ENCODE data around the gene EPHB2.
"Not testable (repeated sequence)": the region's sequence is repeated elsewhere in the genome, so short reads cannot be mapped to it uniquely, and the experiment has no call there.

Gene EPHB2

DNA sequence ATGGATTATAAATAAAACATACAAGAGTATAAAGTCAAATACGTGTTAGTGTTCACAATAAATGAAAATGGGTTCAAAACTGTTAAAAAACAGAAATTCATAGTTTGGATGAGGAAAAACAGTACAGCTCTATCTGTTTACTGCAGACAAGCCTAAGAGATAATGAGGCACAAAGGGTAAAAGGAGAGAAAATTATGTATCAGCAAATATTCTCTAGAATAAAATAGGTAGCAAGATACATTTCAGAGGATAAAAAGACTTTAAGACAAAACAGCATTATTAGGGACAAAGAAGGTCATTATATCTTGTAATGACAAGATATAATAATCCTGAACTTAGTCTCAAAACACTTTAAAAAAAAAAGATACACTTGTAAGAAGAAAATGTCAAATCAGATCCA is 123.1 kb downstream of the EPHB2 start:
- peaks cover 98% of the 10 kb centered on the region for H3K27me3 ChIP-seq (replicated peaks; ENCODE audit: insufficient read depth, low read length)
- H3K79me2 ChIP-seq (ENCODE audit: low read length) = no peaks in the 10 kb centered on the region
- H3K9me2 ChIP-seq (replicated peaks; ENCODE audit: insufficient read depth, low read length) = no peaks in the 10 kb centered on the region
- H3F3A ChIP-seq (ENCODE audit: insufficient read depth, low read length) = no peaks in the 10 kb centered on the region
- no peak overlapping the region for H3K9ac ChIP-seq (ENCODE audit: low read length)
- TF ChIP-seq EZH2phosphoT487 (IDR thresholded peaks at IDR 0.05; ENCODE audit: low read length) = no peak
- no peak for TF ChIP-seq EZH2 (optimal IDR thresholded peaks at IDR 0.05; ENCODE audit: low read depth, low read length)
- TF ChIP-seq, protein P1, sequence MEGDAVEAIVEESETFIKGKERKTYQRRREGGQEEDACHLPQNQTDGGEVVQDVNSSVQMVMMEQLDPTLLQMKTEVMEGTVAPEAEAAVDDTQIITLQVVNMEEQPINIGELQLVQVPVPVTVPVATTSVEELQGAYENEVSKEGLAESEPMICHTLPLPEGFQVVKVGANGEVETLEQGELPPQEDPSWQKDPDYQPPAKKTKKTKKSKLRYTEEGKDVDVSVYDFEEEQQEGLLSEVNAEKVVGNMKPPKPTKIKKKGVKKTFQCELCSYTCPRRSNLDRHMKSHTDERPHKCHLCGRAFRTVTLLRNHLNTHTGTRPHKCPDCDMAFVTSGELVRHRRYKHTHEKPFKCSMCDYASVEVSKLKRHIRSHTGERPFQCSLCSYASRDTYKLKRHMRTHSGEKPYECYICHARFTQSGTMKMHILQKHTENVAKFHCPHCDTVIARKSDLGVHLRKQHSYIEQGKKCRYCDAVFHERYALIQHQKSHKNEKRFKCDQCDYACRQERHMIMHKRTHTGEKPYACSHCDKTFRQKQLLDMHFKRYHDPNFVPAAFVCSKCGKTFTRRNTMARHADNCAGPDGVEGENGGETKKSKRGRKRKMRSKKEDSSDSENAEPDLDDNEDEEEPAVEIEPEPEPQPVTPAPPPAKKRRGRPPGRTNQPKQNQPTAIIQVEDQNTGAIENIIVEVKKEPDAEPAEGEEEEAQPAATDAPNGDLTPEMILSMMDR (IDR thresholded peaks at IDR 0.05; ENCODE audit: low read length) = no peak
- no peak overlapping the region for H3K27ac ChIP-seq (ENCODE audit: low read length)
- H3K4me2 ChIP-seq (ENCODE audit: low read depth, low read length) = no peak overlapping the region
- no peak overlapping the region for H3K4me3 ChIP-seq (ENCODE audit: low read length)
- no peak for DNase-seq
- H4K20me1 ChIP-seq (ENCODE audit: insufficient read depth, low read length) = no peaks in the 10 kb centered on the region
- H2AFZ ChIP-seq (ENCODE audit: low read length) = no peak overlapping the region
- H3K9me3 ChIP-seq (replicated peaks; ENCODE audit: insufficient read depth, low read length) = no peaks in the 10 kb centered on the region
- no peaks in the 10 kb centered on the region for H3K36me3 ChIP-seq (replicated peaks; ENCODE audit: insufficient read depth, low read length)
- H3K4me1 ChIP-seq (ENCODE audit: low read length) = no peaks in the 10 kb centered on the region

DNA sequence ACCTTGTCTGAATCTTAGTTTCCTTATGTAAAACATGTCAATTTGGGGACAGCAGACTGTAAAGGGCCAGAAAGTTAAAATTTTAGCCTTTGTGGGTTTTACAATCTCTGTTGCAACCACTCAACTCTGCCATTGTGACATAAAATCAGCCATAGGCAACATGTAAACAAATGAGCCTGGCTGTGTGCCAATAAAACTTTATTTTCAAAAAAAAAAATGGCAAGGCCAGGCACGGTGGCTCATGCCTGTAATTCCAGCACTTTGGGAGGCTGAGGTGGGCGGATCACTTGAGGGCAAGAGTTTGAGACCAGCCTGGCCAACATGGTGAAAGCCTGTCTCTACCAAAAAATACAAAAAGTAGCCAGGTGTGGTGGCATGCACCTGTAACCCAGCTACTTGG is 123.8 kb downstream of the EPHB2 start:
- peaks cover 98% of the 10 kb centered on the region for H3K27me3 ChIP-seq (replicated peaks; ENCODE audit: insufficient read depth, low read length)
- H3K4me1 ChIP-seq (ENCODE audit: low read length); H3K27ac ChIP-seq (ENCODE audit: low read length): not testable (repeated sequence)

DNA sequence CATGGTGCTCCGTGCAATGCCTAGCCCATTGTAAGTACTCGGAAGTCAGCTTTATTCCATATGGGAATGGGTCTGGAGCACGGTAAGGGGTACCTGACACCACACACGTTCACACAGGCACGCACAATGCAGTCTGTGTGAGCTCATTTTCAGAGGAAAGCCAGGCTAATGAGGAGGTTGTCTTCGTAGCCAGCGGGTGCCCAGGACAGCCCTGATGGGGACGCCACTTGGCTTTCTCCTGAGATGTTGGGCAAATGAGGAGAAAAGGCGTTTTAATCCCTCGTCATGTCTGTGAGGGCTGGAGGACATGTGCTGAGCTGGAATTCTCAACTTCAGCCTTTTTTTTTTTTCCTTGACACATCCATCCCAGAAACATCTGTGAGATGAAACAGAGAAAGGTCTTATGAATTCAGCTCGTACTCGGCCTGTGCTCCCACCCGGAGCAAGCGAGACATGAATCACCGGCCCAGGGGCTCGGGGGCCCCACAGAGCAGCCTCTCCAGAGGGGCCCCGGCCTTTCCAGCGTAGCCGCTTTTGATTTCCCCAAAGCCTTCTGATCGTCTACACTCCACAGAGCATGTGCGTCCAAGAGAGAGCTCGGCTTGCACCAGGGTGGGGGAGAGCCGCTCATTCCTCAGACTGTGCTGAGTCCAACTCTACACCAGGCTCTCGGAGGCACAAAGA is 125.1 kb downstream of the EPHB2 start:
- Histone ChIP-seq H3K4me3 (ENCODE audit: low read length) (no peak overlapping the region), H3K9ac (ENCODE audit: low read length) (no peak overlapping the region), H4K20me1 (ENCODE audit: insufficient read depth, low read length) (no peaks in the 10 kb centered on the region), H3F3A (ENCODE audit: insufficient read depth, low read length) (no peaks in the 10 kb centered on the region), H3K4me2 (ENCODE audit: low read depth, low read length) (no peak overlapping the region), H3K4me1 (ENCODE audit: low read length) (no peaks in the 10 kb centered on the region), H3K9me2 (replicated peaks; ENCODE audit: insufficient read depth, low read length) (no peaks in the 10 kb centered on the region), H2AFZ (ENCODE audit: low read length) (no peak overlapping the region), H3K27me3 (replicated peaks; ENCODE audit: insufficient read depth, low read length) (peaks cover 98% of the 10 kb centered on the region), H3K27ac (ENCODE audit: low read length) (no peak overlapping the region), H3K9me3 (replicated peaks; ENCODE audit: insufficient read depth, low read length) (no peaks in the 10 kb centered on the region), H3K36me3 (replicated peaks; ENCODE audit: insufficient read depth, low read length) (no peaks in the 10 kb centered on the region), H3K79me2 (ENCODE audit: low read length) (no peaks in the 10 kb centered on the region)
- TF ChIP-seq, protein P1 (IDR thresholded peaks at IDR 0.05; ENCODE audit: low read length) = no peak
- no peak for TF ChIP-seq EZH2phosphoT487 (IDR thresholded peaks at IDR 0.05; ENCODE audit: low read length)
- DNase-seq = no peak

More for the DNA sequence above, 123.8 kb downstream of the EPHB2 start:
- H3K79me2 ChIP-seq (ENCODE audit: low read length); H3K4me3 ChIP-seq (ENCODE audit: low read length); H3K36me3 ChIP-seq (replicated peaks; ENCODE audit: insufficient read depth, low read length); H4K20me1 ChIP-seq (ENCODE audit: insufficient read depth, low read length); H3K4me2 ChIP-seq (ENCODE audit: low read depth, low read length); H3K9ac ChIP-seq (ENCODE audit: low read length); H2AFZ ChIP-seq (ENCODE audit: low read length); H3F3A ChIP-seq (ENCODE audit: insufficient read depth, low read length); DNase-seq; H3K9me2 ChIP-seq (replicated peaks; ENCODE audit: insufficient read depth, low read length); H3K9me3 ChIP-seq (replicated peaks; ENCODE audit: insufficient read depth, low read length): not testable (repeated sequence)

DNA sequence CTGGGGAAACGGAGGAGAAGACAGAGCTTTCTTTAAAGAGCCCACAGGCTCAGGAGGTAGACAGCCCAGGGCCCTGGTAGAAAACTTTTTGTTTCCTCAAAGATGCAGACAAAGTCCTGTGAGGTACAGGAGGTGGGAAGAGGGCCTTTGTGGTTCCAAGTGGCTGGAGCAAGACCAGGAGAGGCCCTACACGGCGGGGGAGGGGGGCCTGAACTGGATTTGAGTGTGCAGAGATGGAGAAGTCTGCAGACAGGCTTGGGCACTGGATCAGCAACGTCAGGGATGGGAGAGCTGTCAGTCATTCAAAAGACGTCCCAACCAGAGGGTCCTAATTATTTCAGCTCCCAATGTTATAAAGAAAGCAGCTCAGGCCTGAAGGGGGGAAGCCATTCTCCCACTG is 126.2 kb downstream of the EPHB2 start:
- Histone ChIP-seq H3K9me3 (replicated peaks; ENCODE audit: insufficient read depth, low read length) (no peaks in the 10 kb centered on the region), H3K9me2 (replicated peaks; ENCODE audit: insufficient read depth, low read length) (no peaks in the 10 kb centered on the region), H3K27ac (ENCODE audit: low read length) (no peak overlapping the region), H3K79me2 (ENCODE audit: low read length) (no peaks in the 10 kb centered on the region), H3K27me3 (replicated peaks; ENCODE audit: insufficient read depth, low read length) (peaks cover 98% of the 10 kb centered on the region), H3K4me3 (ENCODE audit: low read length) (no peak overlapping the region), H3F3A (ENCODE audit: insufficient read depth, low read length) (no peaks in the 10 kb centered on the region), H4K20me1 (ENCODE audit: insufficient read depth, low read length) (no peaks in the 10 kb centered on the region), H2AFZ (ENCODE audit: low read length) (no peak overlapping the region), H3K4me2 (ENCODE audit: low read depth, low read length) (no peak overlapping the region), H3K36me3 (replicated peaks; ENCODE audit: insufficient read depth, low read length) (no peaks in the 10 kb centered on the region), H3K4me1 (ENCODE audit: low read length) (no peaks in the 10 kb centered on the region), H3K9ac (ENCODE audit: low read length) (no peak overlapping the region)
- no peak for DNase-seq
- no peak for TF ChIP-seq EZH2phosphoT487 (IDR thresholded peaks at IDR 0.05; ENCODE audit: low read length)
- no peak for TF ChIP-seq EZH2 (optimal IDR thresholded peaks at IDR 0.05; ENCODE audit: low read depth, low read length)
- TF ChIP-seq, protein P1 (IDR thresholded peaks at IDR 0.05; ENCODE audit: low read length) = no peak

Data from MM.1S (cell line).